ENCODE measurements around the gene INPP4A. TPM values are rescaled to one million over a fixed set of nuclear protein-coding genes. Genes with fewer than 3 reads are reported as not detected.

Gene INPP4A
- total and polyA plus RNA-seq, 9 of the 15 experiments (the other 6 are each of a cell fraction or from before 2014, with no cell fraction given), result 1.8 to 15.7 (median 8.3) TPM

- POLR2A ChIA-PET, result interaction anchor here (0.6 to 1.2 kb wide), 5 partner anchors 10 to 52 kb away, joined by 3 to 7 read pairs (median 4); no protein-coding TSS in a partner anchor
These were observed 16.9 kb downstream of the INPP4A start for GRCh38 chr2:98461498-98462049.

GRCh38 chr2:98463081-98463481 lies 18.4 kb downstream of the INPP4A start:
- Histone ChIP-seq H3K9me1 (ENCODE audit: control insufficient read depth, insufficient read depth, low read length) (peaks cover 4% of the 10 kb centered on the region), H3K9me3 (replicated peaks; ENCODE audit: control insufficient read depth, insufficient read depth, low read depth, low read length) (no peaks in the 10 kb centered on the region), H3K9ac (ENCODE audit: insufficient read depth in 1 of 2, low read depth in 2 of 2, low read length in 2 of 2) (peak overlapping the region in 1 of 2 experiments; percentile 33; a peak in 1 of 4 replicates), H3K27ac (ENCODE audit: extremely low read depth, low read depth, low read length) (no peak overlapping the region), H3K4me1 (replicated peaks in 1 of 2; ENCODE audit: control insufficient read depth in 2 of 2, insufficient read depth in 2 of 2, low read length in 2 of 2) (peaks cover 37 to 41% of the 10 kb centered on the region in 2 experiments), H3K36me3 (ENCODE audit: control insufficient read depth, insufficient read depth, low read length) (peaks cover 3% of the 10 kb centered on the region), H3K4me3 (no peak overlapping the region), H3K79me2 (ENCODE audit: control insufficient read depth, insufficient read depth, low read length) (peaks cover 30% of the 10 kb centered on the region; the same call in 2 of the 3 replicates), H3K4me2 (ENCODE audit: insufficient read depth, low read length) (no peak overlapping the region), H3K27me3 (ENCODE audit: control insufficient read depth in 2 of 2, insufficient read depth in 2 of 2, low read length in 2 of 2) (no peaks in the 10 kb centered on the region), H2AFZ (ENCODE audit: low read depth, low read length) (no peak overlapping the region), H4K20me1 (replicated peaks; ENCODE audit: control insufficient read depth, insufficient read depth, low read length) (0 out of 2 replicates have a peak, but pooled peaks cover 11% of the 10 kb centered on the region)
- FAIRE-seq (no peak), DNase-seq (ENCODE audit: extremely low read depth in 1 of 4, low spot score in 3 of 4) (no peak), ATAC-seq (no peak)
- in situ Hi-C loops (cut with MboI), result no loop called here
- ChIA-PET CTCF (ENCODE audit: low intra/inter-chr PET ratio) (no interaction called here), POLR2A (interaction anchor here (1.1 to 2.1 kb wide), 3 partner anchors 8 to 16 kb away, joined by 5 to 9 read pairs (median 5); no protein-coding TSS in a partner anchor)
- TF ChIP-seq USF1 (CRISPR knock-in tag; IDR thresholded peaks at IDR 0.05) (no peak), HNRNPH1 (optimal IDR thresholded peaks at IDR 0.05; ENCODE audit: low read depth, low read length) (no peak), CAMTA2 (CRISPR knock-in tag; conservative IDR thresholded peaks at IDR 0.05) (no peak), L3MBTL2 (IDR thresholded peaks at IDR 0.05) (no peak), DNMT1 (IDR thresholded peaks at IDR 0.05) (no peak), ILF3 (IDR thresholded peaks at IDR 0.05; ENCODE audit: borderline replicate concordance) (no peak), BMI1 (IDR thresholded peaks at IDR 0.05; ENCODE audit: low read length) (no peak), NR0B1 (IDR thresholded peaks at IDR 0.05; ENCODE audit: partially characterized antibody) (no peak)
- WGBS (ENCODE audit: insufficient coverage, low coverage, missing lambda C conversion rate), result 96% methylated on average over 11 of the region's 11 CpGs
- intact Hi-C loops (cut with micrococcal nuclease), result no loop called here
- BruUV-seq (replicated peaks), result no TSS peak

More at GRCh38 chr2:98461498-98462049, 16.9 kb downstream of the INPP4A start:
- CTCF ChIA-PET (ENCODE audit: low intra/inter-chr PET ratio), result no interaction called here
- H3K9me1 ChIP-seq (ENCODE audit: control insufficient read depth, insufficient read depth, low read length), result peaks cover 4% of the 10 kb centered on the region
- H3K79me2 ChIP-seq (ENCODE audit: control insufficient read depth, insufficient read depth, low read length), result peaks cover 26% of the 10 kb centered on the region; the same call in 2 of the 3 replicates
- DNase-seq (ENCODE audit: extremely low read depth in 1 of 4, low spot score in 3 of 4) (no peak), ATAC-seq (no peak), FAIRE-seq (no peak)
- in situ Hi-C loops (cut with MboI) (no loop called here), intact Hi-C loops (cut with micrococcal nuclease) (no loop called here)
- peaks cover 6% of the 10 kb centered on the region; the same call in 2 of the 3 replicates for H3K36me3 ChIP-seq (ENCODE audit: control insufficient read depth, insufficient read depth, low read length)
- no peak overlapping the region for H3K4me3 ChIP-seq
- BruUV-seq (replicated peaks), result no TSS peak
- TF ChIP-seq RAD21 (CRISPR knock-in tag; conservative IDR thresholded peaks at IDR 0.05 in 1 of 2, IDR thresholded peaks at IDR 0.05 in 1 of 2) (no peak), NFIC (IDR thresholded peaks at IDR 0.05) (peak; percentile 60)
- WGBS (ENCODE audit: insufficient coverage, low coverage, missing lambda C conversion rate), result 84% methylated on average over 6 of the region's 6 CpGs
- H3K9me3 ChIP-seq (replicated peaks; ENCODE audit: control insufficient read depth, insufficient read depth, low read depth, low read length), result no peaks in the 10 kb centered on the region
- no peak overlapping the region for H2AFZ ChIP-seq (ENCODE audit: low read depth, low read length)
- 0 out of 2 replicates have a peak, but pooled peaks cover 11% of the 10 kb centered on the region for H4K20me1 ChIP-seq (replicated peaks; ENCODE audit: control insufficient read depth, insufficient read depth, low read length)
- H3K27ac ChIP-seq (ENCODE audit: extremely low read depth, low read depth, low read length), result no peak overlapping the region
- no peak overlapping the region for H3K4me2 ChIP-seq (ENCODE audit: insufficient read depth, low read length)
- H3K27me3 ChIP-seq (ENCODE audit: control insufficient read depth in 2 of 2, insufficient read depth in 2 of 2, low read length in 2 of 2), result no peaks in the 10 kb centered on the region
- peaks cover 41 to 44% of the 10 kb centered on the region in 2 experiments for H3K4me1 ChIP-seq (replicated peaks in 1 of 2; ENCODE audit: control insufficient read depth in 2 of 2, insufficient read depth in 2 of 2, low read length in 2 of 2)
- H3K9ac ChIP-seq (ENCODE audit: insufficient read depth in 1 of 2, low read depth in 2 of 2, low read length in 2 of 2), result peak overlapping the region in 1 of 2 experiments; percentile 37; a peak in 1 of 4 replicates
